Spleen (tissue), 11 donors: ENCODE results near the gene NAALADL2. TPM values are rescaled to one million over a fixed set of nuclear protein-coding genes. Genes with fewer than 3 reads are reported as not detected.

Source experiments
- DNase-seq: peaks from one replicate; pipeline ENCODE4 v3.0.0-alpha.2; 2020
- H3K27ac ChIP-seq, 8 donors: fragments of 200-600 bp; sonication (generic) in 7 of 8; 1 replicate in 4 of 8; 2 replicates in 4 of 8; pipeline versions ENCODE4 v1.5.0 to v1.8.0; 2016 to 2021; ENCODE audit warnings: inconsistent platforms in 4 of 8, mild to moderate bottlenecking in 4 of 8, moderate library complexity in 1 of 8
- H3K27me3 ChIP-seq, 7 donors: fragments of 200-600 bp; sonication (generic) in 6 of 7; replicated peaks in 1 of 7; 1 replicate in 4 of 7; 2 replicates in 3 of 7; pipeline versions ENCODE4 v1.5.0 to v1.8.0; 2016 to 2021; ENCODE audit warnings: inconsistent platforms in 3 of 7, mild to moderate bottlenecking in 1 of 7
- H3K36me3 ChIP-seq, 6 donors: fragments of 200-600 bp; sonication (generic) in 5 of 6; 1 replicate in 4 of 6; 2 replicates in 2 of 6; pipeline versions ENCODE4 v1.5.0 to v1.8.0; 2016 to 2021; ENCODE audit warnings: inconsistent platforms in 2 of 6
- H3K4me1 ChIP-seq, 6 donors: fragments of 200-600 bp; sonication (generic) in 5 of 6; 1 replicate in 3 of 6; 2 replicates in 3 of 6; pipeline versions ENCODE4 v1.5.0 to v1.8.0; 2016 to 2021; ENCODE audit warnings: inconsistent platforms in 3 of 6
- H3K4me3 ChIP-seq, 8 donors: fragments of 200-600 bp; sonication (generic) in 7 of 8; 1 replicate in 4 of 8; 2 replicates in 4 of 8; pipeline versions ENCODE4 v1.5.0 to v1.8.0; 2016 to 2021; ENCODE audit warnings: inconsistent platforms in 4 of 8, mild to moderate bottlenecking in 4 of 8, moderate library complexity in 2 of 8
- H3K9me3 ChIP-seq, 8 donors: fragments of 200-600 bp; sonication (generic) in 7 of 8; 1 replicate in 4 of 8; 2 replicates in 4 of 8; pipeline versions ENCODE4 v1.5.0 to v1.8.0; 2016 to 2021; ENCODE audit warnings: inconsistent platforms in 4 of 8
- POLR2A ChIP-seq, 3 donors: fragments of 450-650 bp; IDR thresholded peaks; one replicate each; pipeline ENCODE4 v1.5.1; 2017; ENCODE audit warnings: antibody characterized with exemption in 3 of 3, mild to moderate bottlenecking in 1 of 3
- POLR2AphosphoS5 ChIP-seq, 3 donors: sonication (generic); formaldehyde crosslinking; IDR thresholded peaks; one replicate each; pipeline ENCODE4 v1.5.1; 2017; ENCODE audit warnings: antibody characterized with exemption in 3 of 3
- WGBS, 5 donors: extraction: QIAGEN DNeasy Blood & Tissue Kit in 3 of 5; methylation state at CpG; one replicate each; pipeline versions ENCODE4 v1.1.5 to v1.1.7; 2013 to 2018; 5-methylcytosine and 5-hydroxymethylcytosine counted together
- intact Hi-C: fragments of 100-400 bp; cut with DNase I; formaldehyde crosslinking; loops from one replicate; pipeline ENCODE4 v1.15.0; 2023; ENCODE audit warnings: low total_unique reads
- polyA plus RNA-seq, 3 donors: library from polyadenylated mRNA; stranded (reverse); fragments of 200-250 nt; gene quantifications; one replicate each; pipeline ENCODE4 v1.2.1, GENCODE V29; 2013
- total RNA-seq, 7 donors: library from RNA; depleted of rRNA in 3 of 7; stranded (reverse); fragments of >200 nt in 3 of 7; fragmentation: NEBNext Ultra II Directional in 4 of 7; extraction: Animal tissue kit (Norgen Biotek cat#: 25700) in 4 of 7; gene quantifications; one replicate each; pipeline versions ENCODE4 v1.1.0 to v1.2.1, GENCODE V29; 2016 to 2021
- TF ChIP-seq, protein P1 (sequence below), 11 experiments: fragments of 200-600 bp in 7 of 11; fragments of 450-650 bp in 4 of 11; sonication (generic) in 4 of 11; IDR thresholded peaks in 8 of 11; conservative IDR thresholded peaks in 3 of 11; 1 replicate in 7 of 11; 2 replicates in 4 of 11; pipeline versions ENCODE4 v1.4.0 to v1.8.0; 2016 to 2021; ENCODE audit warnings: antibody characterized with exemption in 11 of 11, inconsistent platforms in 4 of 11, mild to moderate bottlenecking in 1 of 11
- donor health status: healthy with polysubstance abuse.
- donor health status: DM: no; HTN: no; CAD: no; lungs with moderate emphysema.
- donor health status: DM: no; HTN: no; CAD: no.
- donor health status: Bipolar disorder and iron deficiency.
- donor health status: healthy.
- donor health status: DM: no; HTN: no; CAD: no.
- donor health status: DM: yes; HTN: yes; CAD: no.

Gene NAALADL2
- total and polyA plus RNA-seq, 10 donors, result 0.09 to 14.4 (median 6.4) TPM

DNA sequence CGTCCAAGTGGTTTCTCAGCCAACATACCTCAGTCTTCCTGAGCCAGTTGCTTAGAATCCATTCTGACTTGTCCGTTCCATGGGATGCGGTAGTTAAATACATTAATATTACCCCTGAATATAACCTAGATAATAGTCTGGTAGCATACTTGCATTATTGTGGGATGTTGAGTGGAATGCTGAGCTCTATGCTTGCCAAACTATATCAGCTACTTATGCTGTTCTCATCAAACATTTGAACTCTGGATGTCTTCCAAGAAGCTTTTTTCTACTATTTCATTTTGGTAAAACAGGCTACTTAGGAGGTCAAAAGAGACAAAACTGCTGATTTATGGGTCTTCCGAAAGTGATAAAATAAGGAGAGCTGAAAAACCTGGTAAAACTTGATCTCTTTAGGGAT, 429.5 kb downstream of the NAALADL2 start:
- Histone ChIP-seq H3K9me3 (no peaks in the 10 kb centered on the region), H3K27me3 (no peaks in the 10 kb centered on the region), H3K4me1 (peaks cover 0 to 4% (median 0%) of the 10 kb centered on the region in 6 donors), H3K36me3 (no peaks in the 10 kb centered on the region), H3K4me3 (no peak overlapping the region), H3K27ac (no peak overlapping the region)
- no peak for DNase-seq
- intact Hi-C loops, result no loop called here
- WGBS, 5 donors, result 74 to 89% (median 83%) methylated on average over 4 of the region's 4 CpGs
- TF ChIP-seq POLR2AphosphoS5 (IDR thresholded peaks at IDR 0.05) (no peak), POLR2A (IDR thresholded peaks at IDR 0.05) (no peak)
- TF ChIP-seq, protein P1, sequence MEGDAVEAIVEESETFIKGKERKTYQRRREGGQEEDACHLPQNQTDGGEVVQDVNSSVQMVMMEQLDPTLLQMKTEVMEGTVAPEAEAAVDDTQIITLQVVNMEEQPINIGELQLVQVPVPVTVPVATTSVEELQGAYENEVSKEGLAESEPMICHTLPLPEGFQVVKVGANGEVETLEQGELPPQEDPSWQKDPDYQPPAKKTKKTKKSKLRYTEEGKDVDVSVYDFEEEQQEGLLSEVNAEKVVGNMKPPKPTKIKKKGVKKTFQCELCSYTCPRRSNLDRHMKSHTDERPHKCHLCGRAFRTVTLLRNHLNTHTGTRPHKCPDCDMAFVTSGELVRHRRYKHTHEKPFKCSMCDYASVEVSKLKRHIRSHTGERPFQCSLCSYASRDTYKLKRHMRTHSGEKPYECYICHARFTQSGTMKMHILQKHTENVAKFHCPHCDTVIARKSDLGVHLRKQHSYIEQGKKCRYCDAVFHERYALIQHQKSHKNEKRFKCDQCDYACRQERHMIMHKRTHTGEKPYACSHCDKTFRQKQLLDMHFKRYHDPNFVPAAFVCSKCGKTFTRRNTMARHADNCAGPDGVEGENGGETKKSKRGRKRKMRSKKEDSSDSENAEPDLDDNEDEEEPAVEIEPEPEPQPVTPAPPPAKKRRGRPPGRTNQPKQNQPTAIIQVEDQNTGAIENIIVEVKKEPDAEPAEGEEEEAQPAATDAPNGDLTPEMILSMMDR (IDR thresholded peaks at IDR 0.05 in 8 of 11, conservative IDR thresholded peaks at IDR 0.05 in 3 of 11), result no peak

GRCh38 chr3:175294793-175295192, 435.7 kb downstream of the NAALADL2 start:
- Histone ChIP-seq H3K4me1 (no peaks in the 10 kb centered on the region), H3K9me3 (no peaks in the 10 kb centered on the region), H3K36me3 (no peaks in the 10 kb centered on the region), H3K27ac (no peak overlapping the region), H3K4me3 (no peak overlapping the region), H3K27me3 (no peaks in the 10 kb centered on the region)
- intact Hi-C loops, result no loop called here
- DNase-seq, result no peak
- no peak for TF ChIP-seq POLR2AphosphoS5 (IDR thresholded peaks at IDR 0.05)
- no peak for TF ChIP-seq POLR2A (IDR thresholded peaks at IDR 0.05)
- TF ChIP-seq, protein P1 (IDR thresholded peaks at IDR 0.05 in 8 of 11, conservative IDR thresholded peaks at IDR 0.05 in 3 of 11), result no peak
- 37 to 90% (median 56%) methylated on average over 2 of the region's 2 CpGs for WGBS, 5 donors

GRCh38 chr3:175295248-175296130, 436.4 kb downstream of the NAALADL2 start:
- TF ChIP-seq, protein P1 (IDR thresholded peaks at IDR 0.05 in 8 of 11, conservative IDR thresholded peaks at IDR 0.05 in 3 of 11), result no peak
- no peak for TF ChIP-seq POLR2AphosphoS5 (IDR thresholded peaks at IDR 0.05)
- no peak for TF ChIP-seq POLR2A (IDR thresholded peaks at IDR 0.05)
- Histone ChIP-seq H3K27ac (no peak overlapping the region), H3K4me1 (no peaks in the 10 kb centered on the region), H3K36me3 (no peaks in the 10 kb centered on the region), H3K27me3 (no peaks in the 10 kb centered on the region), H3K4me3 (no peak overlapping the region), H3K9me3 (no peaks in the 10 kb centered on the region)
- intact Hi-C loops, result no loop called here
- 36 to 47% (median 41%) methylated on average over 4 of the region's 4 CpGs for WGBS, 5 donors
- DNase-seq, result no peak

GRCh38 chr3:175297216-175297615, 438.1 kb downstream of the NAALADL2 start:
- Histone ChIP-seq H3K4me1 (no peaks in the 10 kb centered on the region), H3K4me3 (no peak overlapping the region), H3K27ac (no peak overlapping the region), H3K36me3 (no peaks in the 10 kb centered on the region), H3K27me3 (no peaks in the 10 kb centered on the region), H3K9me3 (peaks cover 0 to 4% (median 0%) of the 10 kb centered on the region in 8 donors)
- TF ChIP-seq, protein P1 (IDR thresholded peaks at IDR 0.05 in 8 of 11, conservative IDR thresholded peaks at IDR 0.05 in 3 of 11), result no peak
- TF ChIP-seq POLR2AphosphoS5 (IDR thresholded peaks at IDR 0.05), result no peak
- TF ChIP-seq POLR2A (IDR thresholded peaks at IDR 0.05), result no peak
- intact Hi-C loops, result no loop called here
- no peak for DNase-seq
- 88 to 95% (median 93%) methylated on average over 2 of the region's 2 CpGs for WGBS, 5 donors
